Mammary epithelial cell (primary cell): ENCODE results near the gene LHFPL3.

Source experiments
- CTCF ChIP-seq, 2 donors: IDR thresholded peaks in 1 of 2; conservative IDR thresholded peaks in 1 of 2; 2 replicates each; pipeline ENCODE4 v1.5.1; 2011 to 2012; ENCODE audit warnings: inconsistent platforms in 2 of 2, low read length in 2 of 2, mild to moderate bottlenecking in 2 of 2, control low read depth in 1 of 2, low read depth in 1 of 2; ENCODE audit not compliant: insufficient read depth in 1 of 2; ENCODE audit errors: extremely low read depth in 1 of 2
- EZH2 ChIP-seq: IDR thresholded peaks from 2 replicates; pipeline ENCODE4 v1.6.1; 2012; ENCODE audit warnings: low read length, inconsistent platforms, borderline replicate concordance

- TF ChIP-seq EZH2 (no peak), CTCF (conservative IDR thresholded peaks at IDR 0.05 in 1 of 2, IDR thresholded peaks at IDR 0.05 in 1 of 2; ENCODE audit: extremely low read depth in 1 of 2, insufficient read depth in 1 of 2, low read depth in 1 of 2, low read length in 2 of 2) (no peak)
These were observed 433.5 kb downstream of the LHFPL3 start for GRCh38 chr7:104761892-104762291.
